ENCODE results near the gene VPREB3.
"Not testable (repeated sequence)": the region's sequence is repeated elsewhere in the genome, so short reads cannot be mapped to it uniquely, and the experiment has no call there.

VPREB3 gene

GRCh38 chr22:23763579-23763945, 9.3 kb upstream of the VPREB3 start:
- no peak for DNase-seq

- DNase-seq: no peak
Measured at GRCh38 chr22:23762842-23763578, 8.8 kb upstream of the VPREB3 start, which contains the start of gene C22orf15. Gene C22orf15 (plus strand): TSS chr22:23762990. CDS start chr22:23763307, 317 bp downstream.

DNA sequence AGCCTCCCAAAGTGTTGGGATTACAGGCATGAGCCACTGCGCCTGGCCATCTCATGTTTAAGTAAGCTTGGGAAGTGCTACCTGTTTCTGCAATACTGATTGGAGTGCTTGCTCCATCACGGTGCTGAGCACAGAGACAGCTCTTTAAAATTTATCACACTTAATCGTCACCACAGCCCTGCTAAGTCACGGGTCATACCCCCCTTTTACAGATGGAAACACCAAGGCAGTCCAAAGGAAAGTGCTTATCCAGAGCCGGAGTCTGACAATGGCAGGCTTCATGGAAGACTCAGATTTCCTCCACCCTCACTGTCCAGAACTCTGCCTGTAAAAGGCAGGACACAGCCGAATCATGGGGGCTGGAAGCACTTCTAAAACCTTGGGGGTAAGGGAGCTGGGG, 5.8 kb upstream of the VPREB3 start:
- DNase-seq: no peak

- no peak for DNase-seq
Measured at GRCh38 chr22:23759566-23759965, 5.3 kb upstream of the VPREB3 start.

GRCh38 chr22:23756891-23757290, 2.7 kb upstream of the VPREB3 start:
- DNase-seq: no peak

DNA sequence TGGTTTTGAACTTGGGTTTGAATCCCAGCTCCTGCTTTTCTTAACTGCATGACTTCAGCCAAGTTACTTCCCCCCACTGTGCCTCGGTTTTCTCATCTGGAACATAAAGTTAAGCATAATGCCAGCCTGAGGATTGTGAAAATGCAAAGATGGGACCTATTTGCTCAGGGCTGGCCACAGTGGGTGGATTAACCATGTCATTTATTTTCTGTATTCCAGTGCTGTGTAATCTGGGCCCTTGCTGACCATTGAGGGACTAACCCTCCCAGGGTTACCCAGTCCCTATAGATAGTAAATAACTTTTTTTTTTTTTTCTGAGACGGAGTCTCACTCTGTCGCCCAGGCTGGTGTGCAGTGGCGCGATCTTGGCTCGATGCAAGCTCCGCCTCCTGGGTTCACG, 1.5 kb upstream of the VPREB3 start:
- DNase-seq: no peak

- DNase-seq: peak; percentile 4
Measured at GRCh38 chr22:23754980-23755636, 883 bp upstream of the VPREB3 start.

GRCh38 chr22:23753385-23753784, 840 bp downstream of the VPREB3 start:
- DNase-seq: no peak

DNA sequence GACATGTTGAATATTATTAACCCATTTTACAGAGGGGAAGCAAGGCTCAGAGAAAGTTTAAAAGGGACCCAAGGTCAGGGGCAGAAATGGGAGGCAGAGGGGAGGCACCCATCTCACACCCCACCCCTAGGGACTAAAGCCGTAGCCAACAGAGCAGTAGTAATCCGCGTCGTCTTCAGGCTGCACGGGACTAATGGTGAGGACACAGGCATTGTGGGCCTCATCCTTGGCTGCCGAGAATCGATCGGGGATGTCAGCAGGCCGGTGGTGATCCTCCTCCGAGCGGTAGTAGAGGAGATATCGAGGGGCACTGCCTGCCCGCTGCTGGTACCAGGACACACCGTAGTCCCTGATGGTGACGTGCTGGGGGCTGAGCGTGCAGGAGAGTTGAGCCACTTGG, 1.5 kb downstream of the VPREB3 start:
- DNase-seq: no peak

GRCh38 chr22:23752090-23752691, 2.0 kb downstream of the VPREB3 start:
- no peak for DNase-seq

GRCh38 chr22:23751441-23751996, 2.7 kb downstream of the VPREB3 start:
- DNase-seq: peak; percentile 45

DNA sequence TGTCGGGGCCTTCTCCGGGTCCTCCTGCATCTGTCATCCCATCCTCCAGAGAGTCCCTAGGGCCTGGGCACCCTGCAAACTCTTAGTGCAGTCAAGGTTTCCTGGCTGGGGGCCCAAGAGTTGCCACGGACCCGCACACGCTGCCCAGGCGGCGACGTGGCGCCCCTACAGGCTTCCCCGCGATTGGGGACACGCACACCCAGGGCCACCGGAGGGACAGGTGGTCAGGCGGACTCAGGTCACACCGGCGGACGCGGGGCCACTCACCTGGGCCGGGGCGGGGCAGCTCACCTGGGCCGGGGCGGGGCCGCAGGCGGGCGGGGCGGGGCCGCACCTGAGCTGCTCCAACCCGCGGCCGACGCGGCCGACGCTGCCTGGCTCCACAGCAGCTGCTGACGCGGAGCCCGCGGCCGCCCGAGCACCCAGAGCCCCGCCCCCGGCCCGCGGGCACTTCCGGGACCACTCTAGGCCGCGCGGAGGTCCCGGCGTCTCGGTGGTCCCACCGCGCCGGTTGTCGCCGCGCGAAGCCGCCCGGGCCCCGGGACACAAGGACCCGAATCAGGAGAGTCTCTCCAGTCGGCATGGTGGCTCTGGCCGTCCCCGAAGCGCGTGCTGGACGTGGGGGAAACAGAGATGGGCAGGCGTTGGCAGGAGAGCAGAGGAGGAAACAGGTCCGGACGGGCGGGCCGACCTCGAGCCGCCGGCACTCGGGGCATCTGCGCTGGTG, 3.3 kb downstream of the VPREB3 start, which contains the start of gene ZNF70:
ZNF70 (minus strand) TSS at position 399 of the 727 bp plus-strand sequence. CDS start 5,972 bp downstream, outside the sequence.
- DNase-seq: peak; percentile 81

- DNase-seq: no peak
Measured at GRCh38 chr22:23750367-23750713, 3.9 kb downstream of the VPREB3 start.

DNA sequence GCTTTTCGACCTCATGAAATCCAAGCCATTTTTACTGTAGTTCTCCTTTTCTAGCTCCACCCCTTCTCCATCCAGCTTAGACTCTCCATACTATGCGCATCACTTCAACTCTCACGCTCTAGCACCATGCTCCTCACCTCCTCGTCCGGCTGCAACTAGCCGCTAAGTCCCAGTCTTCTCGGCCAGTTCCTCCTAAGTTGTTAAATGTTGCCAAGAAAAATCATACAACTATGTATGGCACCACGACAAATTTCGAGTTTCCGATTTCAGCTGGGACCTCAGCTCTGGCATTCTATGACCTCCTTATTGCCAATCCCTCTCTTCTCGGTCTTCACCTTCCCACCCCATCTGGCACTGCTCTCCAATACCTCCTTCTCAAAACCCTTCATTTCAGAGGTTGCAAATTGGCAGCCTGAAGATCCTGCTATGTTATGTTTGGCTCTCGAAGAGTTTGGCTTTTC, 4.4 kb downstream of the VPREB3 start:
- DNase-seq: no peak

GRCh38 chr22:23745791-23746190, 8.4 kb downstream of the VPREB3 start:
- DNase-seq: no peak

GRCh38 chr22:23744485-23744884, 9.7 kb downstream of the VPREB3 start:
- DNase-seq: no peak

DNA sequence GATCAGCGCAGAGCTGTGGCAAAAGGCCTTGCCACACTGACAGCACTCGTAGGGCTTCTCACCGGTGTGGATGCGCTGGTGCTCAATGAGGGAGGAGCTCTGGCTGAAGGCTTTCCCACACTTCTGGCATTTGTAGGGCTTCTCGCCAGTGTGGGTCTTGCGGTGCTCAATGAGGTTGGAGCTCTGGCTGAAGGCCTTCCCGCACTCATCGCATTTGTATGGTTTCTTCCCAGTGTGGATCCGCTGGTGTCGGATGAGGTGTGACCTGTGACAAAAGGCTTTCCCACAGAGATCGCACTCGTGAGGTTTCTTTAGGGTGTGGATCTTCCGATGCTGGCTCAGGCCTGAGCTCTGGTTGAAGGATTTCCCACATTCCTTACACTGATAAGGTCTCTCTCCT, 10.2 kb downstream of the VPREB3 start:
- DNase-seq: no peak

GRCh38 chr22:23743303-23743705, 10.9 kb downstream of the VPREB3 start:
- DNase-seq: no peak

GRCh38 chr22:23742505-23743264, 11.5 kb downstream of the VPREB3 start:
- DNase-seq: no peak

GRCh38 chr22:23737696-23738095, 16.5 kb downstream of the VPREB3 start:
- DNase-seq: no peak

DNA sequence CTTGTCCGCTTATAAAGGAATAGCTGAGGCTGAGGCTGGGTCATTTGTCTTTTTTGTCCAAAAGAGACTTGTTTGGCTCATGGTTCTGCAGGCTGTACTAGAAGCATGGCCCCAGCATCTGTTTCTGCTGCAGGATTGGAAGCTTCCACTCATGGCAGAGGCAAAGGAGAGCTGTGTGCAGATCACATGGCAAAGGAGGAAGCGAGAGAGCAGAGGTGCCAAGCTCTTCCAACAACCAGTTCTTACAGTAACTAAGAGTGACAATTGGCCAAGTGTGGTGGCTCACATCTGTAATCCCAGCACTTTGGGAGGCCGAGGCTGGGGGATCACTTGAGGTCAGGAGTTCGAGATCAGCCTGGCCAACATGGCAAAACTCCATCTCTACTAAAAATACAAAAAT, 26.1 kb downstream of the VPREB3 start:
- not testable (repeated sequence) for DNase-seq

DNA sequence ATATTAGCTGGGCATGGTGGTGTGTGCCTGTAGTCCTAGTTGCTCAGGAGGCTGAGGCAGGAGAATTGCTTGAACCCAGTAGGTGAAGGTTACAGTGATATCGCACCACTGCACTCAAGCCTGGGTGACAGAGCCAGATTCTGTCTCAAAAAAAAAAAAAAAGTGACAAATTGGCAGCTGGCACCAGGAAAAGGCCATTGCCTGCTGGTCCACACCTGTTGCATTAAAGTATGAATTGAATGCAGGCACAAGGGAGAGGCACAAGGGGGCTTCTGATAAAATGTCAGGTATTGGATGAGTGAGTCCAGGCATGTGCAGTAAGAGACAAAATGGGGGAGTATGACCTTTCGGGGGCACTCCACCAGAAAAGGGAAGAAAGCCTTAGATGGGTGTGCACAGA, 31.5 kb downstream of the VPREB3 start:
- no peak for DNase-seq
